GM10266 (cell line): ENCODE measurements around the gene MRGPRE.

Experiments used
- DNase-seq: peaks from one replicate; pipeline ENCODE4 v3.0.0; 2012; ENCODE audit errors: extremely low spot score
- CTCF ChIP-seq: IDR thresholded peaks from 2 replicates; pipeline ENCODE4 v1.5.1; 2012; ENCODE audit warnings: mild to moderate bottlenecking, low read depth; ENCODE audit not compliant: control insufficient read depth, insufficient read depth; ENCODE audit errors: missing control alignments

MRGPRE gene

GRCh38 chr11:3200388-3201111, 31.7 kb downstream of the MRGPRE start:
- DNase-seq, result no peak
- TF ChIP-seq CTCF, result no peak

- no peak for DNase-seq
- no peak for TF ChIP-seq CTCF
These were observed 32.5 kb downstream of the MRGPRE start for GRCh38 chr11:3199537-3200295.

- TF ChIP-seq CTCF, result no peak
- no peak for DNase-seq
These were observed 33.4 kb downstream of the MRGPRE start for GRCh38 chr11:3198815-3199214.

- no peak for DNase-seq
- TF ChIP-seq CTCF, result no peak
These were observed 34.2 kb downstream of the MRGPRE start for GRCh38 chr11:3197878-3198528.

- TF ChIP-seq CTCF, result no peak
- DNase-seq, result no peak
These were observed 35.0 kb downstream of the MRGPRE start for GRCh38 chr11:3197044-3197695.

- no peak for TF ChIP-seq CTCF
- no peak for DNase-seq
These were observed 35.8 kb downstream of the MRGPRE start for GRCh38 chr11:3196161-3197043.
